ENCODE data around the gene ATP13A3. TPM values are rescaled to one million over a fixed set of nuclear protein-coding genes. Genes with fewer than 3 reads are reported as not detected.

The ATP13A3 gene
- total and polyA plus RNA-seq, 7 donors = 10.9 to 82.7 (median 50.4) TPM

DNA sequence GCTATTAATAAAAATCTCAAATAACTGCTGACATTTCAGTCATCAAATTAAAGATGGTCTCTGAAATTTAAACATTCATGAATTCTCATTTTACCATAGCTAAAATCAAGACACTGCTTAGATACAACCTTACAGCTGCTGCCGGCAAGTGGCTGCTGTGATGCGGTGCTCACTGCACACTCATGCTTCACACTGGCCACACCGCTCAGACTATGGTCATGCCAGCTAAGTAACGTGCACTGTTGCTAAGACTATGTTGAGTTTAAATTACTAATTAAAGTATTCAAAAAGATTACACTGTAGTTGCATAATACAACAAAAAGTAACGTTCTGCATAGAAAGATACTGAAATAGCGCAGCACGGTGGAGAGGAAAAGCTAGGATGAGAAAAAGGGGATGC lies 12.1 kb downstream of the ATP13A3 start:
- intact Hi-C loops (cut with DNase I) = no loop called here

GRCh38 chr3:194472290-194472920 lies 14.4 kb downstream of the ATP13A3 start:
- H3K9me3 ChIP-seq = no peaks in the 10 kb centered on the region
- H3K27ac ChIP-seq = no peak overlapping the region
- no peaks in the 10 kb centered on the region for H3K27me3 ChIP-seq
- H3K4me1 ChIP-seq = peaks cover 0 to 15% (median 5%) of the 10 kb centered on the region in 4 donors
- H3K4me3 ChIP-seq = no peak overlapping the region
- TF ChIP-seq CTCF (IDR thresholded peaks at IDR 0.05) = peak; percentile 88 to 96 (median 95)
- no peak for TF ChIP-seq EP300 (IDR thresholded peaks at IDR 0.05)
- H3K36me3 ChIP-seq = no peaks in the 10 kb centered on the region
- no peak for DNase-seq
- WGBS, 2 donors = 70 to 75% methylated on average over 4 of the region's 4 CpGs
- intact Hi-C loops (cut with DNase I) = loop anchor here (1.0 kb wide), 1 partner anchor 122 kb away; no protein-coding TSS in a partner anchor

More for the DNA sequence above, 12.1 kb downstream of the ATP13A3 start:
- TF ChIP-seq POLR2AphosphoS5 (IDR thresholded peaks at IDR 0.05) (no peak), CTCF (IDR thresholded peaks at IDR 0.05) (no peak)
- no peak for DNase-seq
- Histone ChIP-seq H3K27ac (no peak overlapping the region), H3K9me3 (no peaks in the 10 kb centered on the region), H3K36me3 (no peaks in the 10 kb centered on the region), H3K4me1 (peaks cover 0 to 17% (median 5%) of the 10 kb centered on the region in 4 donors), H3K27me3 (no peaks in the 10 kb centered on the region), H3K4me3 (no peak overlapping the region)
- 88 to 89% methylated on average over 7 of the region's 7 CpGs for WGBS, 2 donors

DNA sequence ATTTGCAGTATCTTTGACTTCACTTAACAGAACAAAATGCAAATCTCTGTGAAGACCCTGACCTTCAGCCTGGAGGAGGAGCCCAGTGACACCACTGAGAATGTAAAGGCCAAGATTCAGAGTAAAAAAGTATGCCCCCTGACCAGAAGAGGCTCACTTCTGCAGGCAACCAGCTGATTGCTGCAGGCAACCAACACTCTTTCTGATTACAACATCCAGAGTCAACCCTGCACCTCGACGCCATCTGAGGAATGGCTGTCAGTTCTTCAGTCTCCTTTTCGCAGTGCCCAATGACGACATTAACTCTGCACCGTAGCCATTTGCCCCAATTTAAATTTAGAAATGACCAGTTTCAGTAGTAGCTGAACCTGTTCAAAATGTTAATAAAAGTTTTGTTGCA lies 14.9 kb downstream of the ATP13A3 start:
- H3K4me3 ChIP-seq = no peak overlapping the region
- DNase-seq = no peak
- intact Hi-C loops (cut with DNase I) = loop anchor here (1.0 kb wide), 1 partner anchor 122 kb away; no protein-coding TSS in a partner anchor
- no peak for TF ChIP-seq EP300 (IDR thresholded peaks at IDR 0.05)
- TF ChIP-seq POLR2A (IDR thresholded peaks at IDR 0.05) = no peak
- TF ChIP-seq CTCF (IDR thresholded peaks at IDR 0.05) = no peak
- no peak for TF ChIP-seq POLR2AphosphoS5 (IDR thresholded peaks at IDR 0.05)
- H3K27me3 ChIP-seq = no peaks in the 10 kb centered on the region
- 64 to 78% methylated on average over 5 of the region's 5 CpGs for WGBS, 2 donors
- H3K4me1 ChIP-seq = peaks cover 0 to 9% (median 3%) of the 10 kb centered on the region in 4 donors
- no peak overlapping the region for H3K27ac ChIP-seq
- no peaks in the 10 kb centered on the region for H3K9me3 ChIP-seq
- no peaks in the 10 kb centered on the region for H3K36me3 ChIP-seq

DNA sequence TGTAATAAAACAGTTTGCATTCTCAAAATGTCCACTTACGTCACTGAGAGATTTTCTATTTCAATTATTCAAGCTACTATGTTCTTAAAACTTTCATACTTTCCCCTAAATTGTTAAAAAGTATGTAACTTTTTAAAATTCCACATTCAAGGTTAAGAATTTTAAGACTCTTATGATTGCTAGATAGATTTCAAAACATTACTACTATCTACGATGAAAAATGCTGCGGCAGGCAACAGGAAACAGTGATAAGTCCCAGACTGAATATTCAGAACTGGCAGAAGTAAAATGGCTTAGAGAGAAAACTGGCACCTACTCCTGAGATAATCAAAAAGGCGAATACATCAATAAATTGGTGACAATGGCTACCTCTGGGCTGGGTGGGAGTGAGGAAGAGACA lies 16.2 kb downstream of the ATP13A3 start:
- intact Hi-C loops (cut with DNase I) = no loop called here
- Histone ChIP-seq H3K4me1 (peaks cover 0 to 7% (median 4%) of the 10 kb centered on the region in 4 donors), H3K36me3 (no peaks in the 10 kb centered on the region), H3K27ac (no peak overlapping the region), H3K4me3 (no peak overlapping the region), H3K9me3 (no peaks in the 10 kb centered on the region), H3K27me3 (no peaks in the 10 kb centered on the region)
- TF ChIP-seq CTCF (IDR thresholded peaks at IDR 0.05) (no peak), EP300 (IDR thresholded peaks at IDR 0.05) (no peak), POLR2AphosphoS5 (IDR thresholded peaks at IDR 0.05) (no peak), POLR2A (IDR thresholded peaks at IDR 0.05) (no peak)
- WGBS, 2 donors = 88 to 89% methylated on average over 4 of the region's 4 CpGs
- no peak for DNase-seq

GRCh38 chr3:194469977-194470376 lies 16.8 kb downstream of the ATP13A3 start:
- no peak overlapping the region for H3K4me3 ChIP-seq
- no peak overlapping the region for H3K27ac ChIP-seq
- H3K4me1 ChIP-seq = peaks cover 0 to 7% (median 4%) of the 10 kb centered on the region in 4 donors

More at GRCh38 chr3:194469977-194470376, 16.8 kb downstream of the ATP13A3 start:
- intact Hi-C loops (cut with DNase I) = no loop called here
- Histone ChIP-seq H3K36me3 (no peaks in the 10 kb centered on the region), H3K9me3 (no peaks in the 10 kb centered on the region), H3K27me3 (no peaks in the 10 kb centered on the region)
- no peak for TF ChIP-seq EP300 (IDR thresholded peaks at IDR 0.05)
- DNase-seq = no peak
